HEK293T (cell line): ENCODE data around the gene OR9G1.

Experiments used
- CTCF ChIA-PET: fragments of 350-600 bp; formaldehyde crosslinking; extraction: SDS; loops from one replicate; lab custom pipeline; 2021; ENCODE audit warnings: antibody characterized with exemption, inconsistent platforms; lab: Yijun Ruan, JAX
- POLR2A ChIA-PET: fragments of 350-600 bp; formaldehyde crosslinking; extraction: SDS; loops from one replicate; lab custom pipeline; 2020; ENCODE audit warnings: antibody characterized with exemption, inconsistent platforms; lab: Yijun Ruan, JAX
- DNase-seq: peaks from one replicate; pipeline ENCODE4 v3.0.0; 2012; ENCODE audit warnings: mixed read lengths; ENCODE audit errors: extremely low spot score
- ARNT ChIP-seq: fragments of 450-650 bp; IDR thresholded peaks from 2 replicates; pipeline ENCODE4 v1.6.1; 2017; ENCODE audit warnings: mild to moderate bottlenecking
- BHLHE40 ChIP-seq: fragments of 450-650 bp; IDR thresholded peaks from 2 replicates; pipeline ENCODE4 v1.6.1; 2016; ENCODE audit warnings: mild to moderate bottlenecking, moderate library complexity, borderline replicate concordance
- CTBP1 ChIP-seq: fragments of 450-650 bp; IDR thresholded peaks from 2 replicates; pipeline ENCODE4 v1.6.1; 2016; ENCODE audit warnings: borderline replicate concordance
- ELF4 ChIP-seq: fragments of 450-650 bp; IDR thresholded peaks from 2 replicates; pipeline ENCODE4 v1.6.1; 2017; ENCODE audit warnings: antibody characterized with exemption
- FOXA1 ChIP-seq: fragments of 450-650 bp; IDR thresholded peaks from 2 replicates; pipeline ENCODE4 v1.6.1; 2016; ENCODE audit warnings: mild to moderate bottlenecking
- FOXK2 ChIP-seq: fragments of 450-650 bp; IDR thresholded peaks from 2 replicates; pipeline ENCODE4 v1.6.1; 2016; ENCODE audit warnings: mild to moderate bottlenecking
- FOXM1 ChIP-seq: fragments of 450-650 bp; IDR thresholded peaks from 2 replicates; pipeline ENCODE4 v1.6.1; 2017; ENCODE audit warnings: mild to moderate bottlenecking, borderline replicate concordance
- HDGF ChIP-seq: fragments of 450-650 bp; IDR thresholded peaks from 2 replicates; pipeline ENCODE4 v1.6.1; 2017; ENCODE audit warnings: antibody characterized with exemption, borderline replicate concordance
- L3MBTL2 ChIP-seq: fragments of 450-650 bp; conservative IDR thresholded peaks from 2 replicates; pipeline ENCODE4 v1.6.1; 2016; ENCODE audit warnings: mild to moderate bottlenecking
- LEF1 ChIP-seq: fragments of 450-650 bp; IDR thresholded peaks from 2 replicates; pipeline ENCODE4 v1.6.1; 2017; ENCODE audit warnings: mild to moderate bottlenecking, borderline replicate concordance
- NFRKB ChIP-seq: fragments of 450-650 bp; IDR thresholded peaks from 2 replicates; pipeline ENCODE4 v1.6.1; 2016; ENCODE audit warnings: mild to moderate bottlenecking, moderate library complexity
- PKNOX1 ChIP-seq: fragments of 450-650 bp; IDR thresholded peaks from 2 replicates; pipeline ENCODE4 v1.6.1; 2016
- SP1 ChIP-seq: fragments of 450-650 bp; IDR thresholded peaks from 2 replicates; pipeline ENCODE4 v1.6.1; 2017
- SUZ12 ChIP-seq: fragments of 450-650 bp; IDR thresholded peaks from 2 replicates; pipeline ENCODE4 v1.6.1; 2016; ENCODE audit warnings: mild to moderate bottlenecking
- TARDBP ChIP-seq: fragments of 450-650 bp; IDR thresholded peaks from 2 replicates; pipeline ENCODE4 v1.6.1; 2016
- ZNF384 ChIP-seq: fragments of 450-650 bp; IDR thresholded peaks from 2 replicates; pipeline ENCODE4 v1.6.1; 2016

The OR9G1 gene

GRCh38 chr11:56716379-56716854, 17.5 kb downstream of the OR9G1 start:
- no peak for DNase-seq
- ChIA-PET POLR2A (no interaction called here), CTCF (no interaction called here)
- TF ChIP-seq PKNOX1 (no peak), FOXA1 (no peak), SUZ12 (no peak), NFRKB (no peak), CTBP1 (no peak), BHLHE40 (no peak), ZNF384 (no peak), FOXM1 (no peak), SP1 (no peak), ELF4 (no peak), TARDBP (no peak), L3MBTL2 (no peak), ARNT (no peak), LEF1 (no peak)

- no peak for DNase-seq
- POLR2A ChIA-PET, result no interaction called here
- CTCF ChIA-PET, result no interaction called here
- TF ChIP-seq TARDBP (no peak), FOXK2 (no peak), CTBP1 (no peak), SP1 (no peak), HDGF (no peak)
Observed at GRCh38 chr11:56720513-56720912, 21.6 kb downstream of the OR9G1 start.

- CTCF ChIA-PET, result no interaction called here
- POLR2A ChIA-PET, result no interaction called here
- DNase-seq, result no peak
- TF ChIP-seq ZNF384 (no peak), NFRKB (no peak), FOXM1 (no peak), SUZ12 (no peak)
Observed at GRCh38 chr11:56740107-56740506, 41.2 kb downstream of the OR9G1 start.

GRCh38 chr11:56740886-56741285, 42.0 kb downstream of the OR9G1 start:
- no peak for TF ChIP-seq ARNT
- POLR2A ChIA-PET, result no interaction called here
- CTCF ChIA-PET, result no interaction called here
- no peak for DNase-seq

GRCh38 chr11:56748597-56748996, 49.7 kb downstream of the OR9G1 start, which contains the start of gene OR9G4:
TSS of gene OR9G4 (minus strand) at chr11:56748697. CDS start at chr11:56743766, 4,931 bp downstream.
- CTCF ChIA-PET, result no interaction called here
- DNase-seq, result no peak
- POLR2A ChIA-PET, result no interaction called here
- no peak for TF ChIP-seq CTBP1
- TF ChIP-seq NFRKB, result no peak
- TF ChIP-seq SUZ12, result no peak
- no peak for TF ChIP-seq PKNOX1
- no peak for TF ChIP-seq ZNF384
- no peak for TF ChIP-seq HDGF
- no peak for TF ChIP-seq FOXK2
- no peak for TF ChIP-seq L3MBTL2
- no peak for TF ChIP-seq ELF4
- no peak for TF ChIP-seq SP1
- TF ChIP-seq FOXA1, result no peak
- no peak for TF ChIP-seq BHLHE40

- POLR2A ChIA-PET, result no interaction called here
- TF ChIP-seq BHLHE40 (no peak), PKNOX1 (no peak), HDGF (no peak), FOXM1 (no peak), LEF1 (no peak), CTBP1 (no peak), FOXK2 (no peak), TARDBP (no peak), FOXA1 (no peak)
- DNase-seq, result no peak
- CTCF ChIA-PET, result no interaction called here
Observed at GRCh38 chr11:56750190-56750589, 51.3 kb downstream of the OR9G1 start.

GRCh38 chr11:56751480-56751879, 52.6 kb downstream of the OR9G1 start:
- ChIA-PET POLR2A (no interaction called here), CTCF (no interaction called here)
- DNase-seq, result no peak
- TF ChIP-seq FOXM1, result no peak
- no peak for TF ChIP-seq SP1
- TF ChIP-seq CTBP1, result no peak
- TF ChIP-seq L3MBTL2, result no peak
- TF ChIP-seq LEF1, result no peak
- no peak for TF ChIP-seq PKNOX1
- no peak for TF ChIP-seq FOXK2
- TF ChIP-seq FOXA1, result no peak
- TF ChIP-seq ZNF384, result no peak
- no peak for TF ChIP-seq ARNT
- no peak for TF ChIP-seq BHLHE40
- no peak for TF ChIP-seq TARDBP
- no peak for TF ChIP-seq NFRKB
- TF ChIP-seq ELF4, result no peak
- no peak for TF ChIP-seq HDGF
- no peak for TF ChIP-seq SUZ12
